RWPE1 (cell line): Measurements from ENCODE around the gene TACSTD2.
"Not testable (repeated sequence)": the region's sequence is repeated elsewhere in the genome, so short reads cannot be mapped to it uniquely, and the experiment has no call there.

ENCODE experiments used
- CTCF ChIA-PET: fragments of 350-600 bp; sonication (Branson Sonifier 250); formaldehyde crosslinking; extraction: SDS; loops from one replicate; lab custom pipeline; 2021; lab: Yijun Ruan, JAX
- POLR2A ChIA-PET: fragments of 400-600 bp; formaldehyde crosslinking; extraction: SDS; loops from one replicate; lab custom pipeline; 2020; ENCODE audit warnings: antibody characterized with exemption; ENCODE audit not compliant: low non-redundant PET; lab: Yijun Ruan, JAX
- DNase-seq: peaks from one replicate; pipeline ENCODE4 v3.0.0; 2012; ENCODE audit warnings: low spot score
- H3K27ac ChIP-seq: fragments of 450-650 bp; 2 replicates; pipeline ENCODE4 v1.5.1; 2017
- TF ChIP-seq, protein P1 (sequence below): fragments of 450-650 bp; conservative IDR thresholded peaks from 2 replicates; pipeline ENCODE4 v1.5.1; 2017; ENCODE audit warnings: low read depth, mild to moderate bottlenecking

TACSTD2 gene

GRCh38 chr1:58607391-58607790 is 30.3 kb upstream of the TACSTD2 start:
- CTCF ChIA-PET, result no interaction called here
- TF ChIP-seq, protein P1, sequence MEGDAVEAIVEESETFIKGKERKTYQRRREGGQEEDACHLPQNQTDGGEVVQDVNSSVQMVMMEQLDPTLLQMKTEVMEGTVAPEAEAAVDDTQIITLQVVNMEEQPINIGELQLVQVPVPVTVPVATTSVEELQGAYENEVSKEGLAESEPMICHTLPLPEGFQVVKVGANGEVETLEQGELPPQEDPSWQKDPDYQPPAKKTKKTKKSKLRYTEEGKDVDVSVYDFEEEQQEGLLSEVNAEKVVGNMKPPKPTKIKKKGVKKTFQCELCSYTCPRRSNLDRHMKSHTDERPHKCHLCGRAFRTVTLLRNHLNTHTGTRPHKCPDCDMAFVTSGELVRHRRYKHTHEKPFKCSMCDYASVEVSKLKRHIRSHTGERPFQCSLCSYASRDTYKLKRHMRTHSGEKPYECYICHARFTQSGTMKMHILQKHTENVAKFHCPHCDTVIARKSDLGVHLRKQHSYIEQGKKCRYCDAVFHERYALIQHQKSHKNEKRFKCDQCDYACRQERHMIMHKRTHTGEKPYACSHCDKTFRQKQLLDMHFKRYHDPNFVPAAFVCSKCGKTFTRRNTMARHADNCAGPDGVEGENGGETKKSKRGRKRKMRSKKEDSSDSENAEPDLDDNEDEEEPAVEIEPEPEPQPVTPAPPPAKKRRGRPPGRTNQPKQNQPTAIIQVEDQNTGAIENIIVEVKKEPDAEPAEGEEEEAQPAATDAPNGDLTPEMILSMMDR, result no peak
- DNase-seq, result no peak

DNA sequence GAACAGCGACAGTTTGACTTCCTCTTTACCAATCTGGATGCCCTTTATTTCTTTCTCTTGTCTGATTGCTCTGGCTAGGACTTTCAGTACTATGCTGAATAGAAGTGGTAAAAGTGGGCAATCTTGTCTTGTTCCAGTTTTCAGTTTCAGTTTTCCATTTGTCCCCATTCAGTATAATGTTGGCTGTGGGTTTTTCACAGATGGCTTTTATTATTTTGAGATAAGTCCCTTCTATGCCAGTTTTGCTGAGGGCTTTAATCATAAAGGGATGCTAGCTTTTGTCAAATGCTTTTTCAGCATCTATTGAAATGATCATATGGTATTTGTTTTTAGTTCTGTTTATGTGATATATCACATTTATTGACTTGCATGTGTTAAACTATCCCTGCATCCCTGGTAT is 24.9 kb upstream of the TACSTD2 start:
- POLR2A ChIA-PET, CTCF ChIA-PET, DNase-seq, H3K27ac ChIP-seq: not testable (repeated sequence)

More at GRCh38 chr1:58607391-58607790, 30.3 kb upstream of the TACSTD2 start:
- no peak overlapping the region for H3K27ac ChIP-seq
- POLR2A ChIA-PET, result no interaction called here

GRCh38 chr1:58597996-58598395 is 20.9 kb upstream of the TACSTD2 start:
- no peak for DNase-seq
- ChIA-PET POLR2A (no interaction called here), CTCF (interaction anchor here (0.7 kb wide), 1 partner anchor 51 kb away, joined by 3 read pairs; no protein-coding TSS in a partner anchor)
- peak overlapping the region; percentile 18; the same call in 1 of the 2 replicates for H3K27ac ChIP-seq
- TF ChIP-seq, protein P1, result no peak

- TF ChIP-seq, protein P1, result no peak
- DNase-seq, result no peak
- ChIA-PET POLR2A (interaction anchor here (0.6 kb wide), 1 partner anchor 9 kb away, joined by 3 read pairs; no protein-coding TSS in a partner anchor), CTCF (no interaction called here)
- H3K27ac ChIP-seq, result 0 out of 2 replicates have a peak overlapping the region, but pooled peaks have one; percentile 33
Measured at GRCh38 chr1:58597076-58597475, 20.0 kb upstream of the TACSTD2 start.

GRCh38 chr1:58596631-58597052 is 19.6 kb upstream of the TACSTD2 start:
- POLR2A ChIA-PET, result interaction anchor here (0.6 kb wide), 1 partner anchor 19 kb away, joined by 4 read pairs; no protein-coding TSS in a partner anchor
- no peak for DNase-seq
- CTCF ChIA-PET, result no interaction called here
- H3K27ac ChIP-seq, result 0 out of 2 replicates have a peak overlapping the region, but pooled peaks have one; percentile 33
- TF ChIP-seq, protein P1, result no peak

DNA sequence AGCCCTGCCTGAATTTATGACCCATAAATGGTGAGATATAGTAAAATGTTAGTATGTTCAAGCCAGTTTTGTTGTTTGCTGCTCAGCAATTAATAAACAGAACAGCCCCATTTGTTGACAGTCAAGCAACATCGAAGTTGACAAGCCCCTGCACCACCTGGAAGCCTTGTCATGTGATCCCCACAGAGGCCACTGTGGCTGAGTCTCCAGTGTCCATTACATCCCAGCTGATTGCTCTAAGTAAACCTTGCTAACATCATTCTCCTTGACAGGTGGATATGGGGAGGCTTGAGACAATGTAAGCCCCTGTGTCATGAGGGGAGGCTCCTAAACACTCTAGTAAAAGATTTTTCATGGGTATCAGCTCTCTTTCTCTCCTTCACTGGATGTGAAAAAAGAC is 17.5 kb upstream of the TACSTD2 start:
- ChIA-PET POLR2A (no interaction called here), CTCF (no interaction called here)
- TF ChIP-seq, protein P1, result no peak
- DNase-seq, result no peak
- peak overlapping the region; percentile 13; the same call in 1 of the 2 replicates for H3K27ac ChIP-seq

GRCh38 chr1:58592522-58593134 is 15.6 kb upstream of the TACSTD2 start:
- TF ChIP-seq, protein P1, result no peak
- POLR2A ChIA-PET, result no interaction called here
- CTCF ChIA-PET, result no interaction called here
- peak; percentile 98 for DNase-seq
- peak overlapping the region; percentile 83 for H3K27ac ChIP-seq
